Measurements from ENCODE around the gene YTHDF1. TPM values are rescaled to one million over a fixed set of nuclear protein-coding genes. Genes with fewer than 3 reads are reported as not detected.

YTHDF1 gene
- total RNA-seq, 1 donor from 2014 or later: 27.1 TPM

- Histone ChIP-seq H3K36me3 (ENCODE audit: control insufficient read depth, insufficient read depth, low read length) (peaks cover 14% of the 10 kb centered on the region), H3K4me3 (ENCODE audit: low read depth, low read length) (peak overlapping the region; percentile 63), H3K27me3 (ENCODE audit: control insufficient read depth, insufficient read depth, low read length) (peaks cover 2% of the 10 kb centered on the region)
- FAIRE-seq (no peak), DNase-seq (ENCODE audit: low read depth) (peak; percentile 26)
- TF ChIP-seq CTCF (IDR thresholded peaks at IDR 0.05; ENCODE audit: insufficient read depth, low read length, severe bottlenecking): peak; percentile 58
Measured at GRCh38 chr20:63215101-63216040, 560 bp downstream of the YTHDF1 start.

GRCh38 chr20:63214514-63214913, 1.4 kb downstream of the YTHDF1 start:
- TF ChIP-seq CTCF (IDR thresholded peaks at IDR 0.05; ENCODE audit: insufficient read depth, low read length, severe bottlenecking): no peak
- H3K36me3 ChIP-seq (ENCODE audit: control insufficient read depth, insufficient read depth, low read length): peaks cover 19% of the 10 kb centered on the region
- FAIRE-seq: no peak
- H3K27me3 ChIP-seq (ENCODE audit: control insufficient read depth, insufficient read depth, low read length): no peaks in the 10 kb centered on the region
- DNase-seq (ENCODE audit: low read depth): no peak
- H3K4me3 ChIP-seq (ENCODE audit: low read depth, low read length): no peak overlapping the region

GRCh38 chr20:63212792-63213191, 3.1 kb downstream of the YTHDF1 start:
- H3K4me3 ChIP-seq (ENCODE audit: low read depth, low read length): no peak overlapping the region
- DNase-seq (ENCODE audit: low read depth): peak; percentile 67
- H3K27me3 ChIP-seq (ENCODE audit: control insufficient read depth, insufficient read depth, low read length): no peaks in the 10 kb centered on the region
- H3K36me3 ChIP-seq (ENCODE audit: control insufficient read depth, insufficient read depth, low read length): peaks cover 26% of the 10 kb centered on the region
- FAIRE-seq: no peak
- no peak for TF ChIP-seq CTCF (IDR thresholded peaks at IDR 0.05; ENCODE audit: insufficient read depth, low read length, severe bottlenecking)

GRCh38 chr20:63212393-63212730, 3.6 kb downstream of the YTHDF1 start:
- no peak for TF ChIP-seq CTCF (IDR thresholded peaks at IDR 0.05; ENCODE audit: insufficient read depth, low read length, severe bottlenecking)
- H3K36me3 ChIP-seq (ENCODE audit: control insufficient read depth, insufficient read depth, low read length): peaks cover 26% of the 10 kb centered on the region
- no peak overlapping the region for H3K4me3 ChIP-seq (ENCODE audit: low read depth, low read length)
- no peak for DNase-seq (ENCODE audit: low read depth)
- FAIRE-seq: no peak
- no peaks in the 10 kb centered on the region for H3K27me3 ChIP-seq (ENCODE audit: control insufficient read depth, insufficient read depth, low read length)

GRCh38 chr20:63210011-63210605, 5.8 kb downstream of the YTHDF1 start:
- FAIRE-seq (no peak), DNase-seq (ENCODE audit: low read depth) (peak; percentile 64)
- Histone ChIP-seq H3K36me3 (ENCODE audit: control insufficient read depth, insufficient read depth, low read length) (peaks cover 27% of the 10 kb centered on the region), H3K27me3 (ENCODE audit: control insufficient read depth, insufficient read depth, low read length) (no peaks in the 10 kb centered on the region), H3K4me3 (ENCODE audit: low read depth, low read length) (no peak overlapping the region)
- no peak for TF ChIP-seq CTCF (IDR thresholded peaks at IDR 0.05; ENCODE audit: insufficient read depth, low read length, severe bottlenecking)

Data from bronchial epithelial cell (primary cell).